Activated CD4-positive, alpha-beta T cell treated with anti-CD3 and anti-CD28 coated beads for 48 hours (primary cell): ENCODE measurements around the gene BSND.
"Not testable (repeated sequence)": the region's sequence is repeated elsewhere in the genome, so short reads cannot be mapped to it uniquely, and the experiment has no call there.

ENCODE experiments used
- DNase-seq: peaks from one replicate; pipeline ENCODE4 v3.0.0-alpha.2; 2020

Gene BSND

GRCh38 chr1:54995013-54995760 is 3.5 kb upstream of the BSND start:
- DNase-seq, result no peak

DNA sequence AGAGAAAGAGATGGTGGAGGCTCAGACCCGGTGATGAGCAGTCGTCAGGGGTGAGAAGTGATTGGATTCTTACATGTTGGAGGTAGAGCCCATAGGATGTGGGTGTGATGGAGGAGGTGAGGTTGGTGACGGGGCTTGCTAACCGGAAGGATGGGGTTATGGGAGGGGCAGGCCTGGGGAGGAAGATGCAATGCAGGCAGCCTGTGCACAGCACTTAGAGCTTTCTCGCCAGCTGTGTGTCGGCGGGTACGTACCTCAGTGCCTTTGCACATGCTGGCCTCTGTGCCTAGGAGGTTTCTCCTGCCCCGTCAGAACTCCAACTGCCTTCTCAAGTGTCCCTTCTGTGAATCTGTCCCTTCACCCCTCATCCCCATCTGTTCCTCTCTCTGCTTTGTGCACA is 2.9 kb upstream of the BSND start:
- DNase-seq, result peak; percentile 35

DNA sequence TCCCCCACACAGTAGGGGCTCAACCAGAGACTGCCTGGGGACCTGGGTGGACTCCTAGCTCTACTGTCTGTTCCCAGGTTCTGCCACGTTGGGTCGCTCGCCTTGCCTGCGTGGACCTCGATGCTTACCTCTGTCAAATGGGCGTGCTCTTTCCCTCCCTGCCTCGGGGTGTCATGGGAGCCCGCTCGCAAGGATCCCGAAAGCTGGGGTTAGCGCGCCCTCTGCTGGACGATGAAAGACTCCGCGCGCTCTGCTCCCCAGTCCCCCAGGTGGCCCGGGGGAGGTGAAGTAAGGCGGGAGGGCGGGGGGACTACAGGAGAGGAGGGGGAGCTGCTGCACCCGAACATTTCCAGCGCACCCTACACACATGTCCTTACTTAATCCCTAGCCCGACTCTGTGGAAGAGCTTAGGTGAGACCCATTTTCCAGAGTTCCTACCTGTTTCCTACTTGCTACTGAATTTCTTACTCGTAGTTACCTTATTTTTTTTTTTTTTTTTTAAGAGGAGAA is 2.3 kb upstream of the BSND start:
- DNase-seq, result peak; percentile 91

DNA sequence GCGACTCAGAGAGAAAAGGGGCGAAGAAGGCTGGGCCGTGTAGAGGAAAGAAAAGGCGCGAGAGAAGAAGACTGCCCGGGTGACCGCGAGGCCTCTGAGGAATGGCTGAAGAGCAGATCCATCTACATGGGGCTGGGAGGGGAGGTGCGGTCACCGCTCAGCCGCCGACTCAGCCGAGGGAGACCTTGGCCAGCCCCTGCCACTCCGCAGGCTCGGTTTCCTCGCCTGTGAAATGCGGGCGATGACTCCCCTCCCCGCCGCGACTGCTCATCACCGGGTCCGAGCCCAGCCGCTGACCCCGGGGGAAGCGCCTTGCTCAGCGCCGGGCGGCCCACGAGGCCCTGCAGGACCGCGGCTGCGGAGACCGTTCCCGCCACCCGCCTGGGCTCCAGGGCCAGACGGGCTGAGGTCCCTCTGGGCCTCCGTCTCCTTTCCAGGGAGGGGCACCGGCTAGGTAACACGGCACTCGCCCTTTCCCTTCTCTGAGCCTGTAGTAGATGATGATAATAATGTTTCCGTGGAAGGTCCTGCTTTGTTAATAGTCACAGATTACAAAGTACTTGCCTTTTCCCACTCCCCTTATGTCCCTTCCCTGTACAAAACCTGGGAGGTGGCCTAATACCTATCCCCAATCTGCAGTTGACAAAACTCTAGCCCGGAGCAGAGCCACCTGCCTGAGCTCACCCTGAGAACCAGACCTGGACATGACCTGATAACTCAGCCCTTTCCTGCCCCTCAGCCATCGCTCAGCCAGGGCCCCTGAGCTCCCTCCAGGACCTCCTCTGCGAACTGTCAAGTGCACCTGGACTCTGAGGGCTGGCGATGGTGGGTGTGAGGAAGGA is 1.6 kb upstream of the BSND start:
- DNase-seq, result no peak

- DNase-seq, result no peak
These were observed 1.1 kb upstream of the BSND start for GRCh38 chr1:54997711-54997986.

GRCh38 chr1:54998100-54998499 is 633 bp upstream of the BSND start:
- DNase-seq, result no peak

- no peak for DNase-seq
These were observed 1.7 kb downstream of the BSND start for GRCh38 chr1:55000110-55001085.

DNA sequence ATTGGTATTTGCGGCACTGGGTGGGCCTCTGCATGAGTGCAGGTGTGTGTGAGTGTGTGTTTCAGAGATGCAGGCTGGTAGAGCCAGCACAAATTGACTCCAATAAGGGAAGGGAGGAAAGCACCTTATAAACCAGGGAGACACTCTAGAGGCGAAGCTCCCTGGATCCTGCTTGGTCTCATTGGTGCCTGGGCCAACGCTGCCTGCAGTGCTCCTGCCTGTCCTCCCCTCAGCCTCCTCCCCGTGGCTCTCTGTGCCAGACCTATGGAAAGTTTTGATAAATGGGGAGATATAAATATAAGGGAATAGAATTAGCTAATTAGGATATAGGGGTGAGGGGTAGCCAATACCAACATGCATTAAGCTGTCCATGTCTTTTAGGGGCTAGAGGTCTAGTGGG is 2.6 kb downstream of the BSND start:
- no peak for DNase-seq

DNA sequence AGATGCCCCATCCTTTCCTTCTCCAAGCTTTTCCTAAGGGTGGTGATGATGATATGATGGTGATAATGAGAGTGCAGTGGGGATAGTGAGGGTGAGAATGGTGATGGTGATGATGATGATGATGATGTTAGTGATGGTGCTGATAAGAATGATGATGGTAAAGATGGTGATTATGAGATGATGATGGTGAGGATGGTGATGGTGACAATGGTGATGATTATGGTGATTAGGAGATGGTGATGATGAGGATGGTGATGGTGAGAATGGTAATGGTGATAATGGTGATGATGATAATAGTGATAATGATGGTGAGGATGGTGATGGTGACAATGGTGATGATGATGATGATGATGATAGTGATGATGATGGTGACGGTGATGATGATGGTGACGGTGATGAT is 4.0 kb downstream of the BSND start:
- no peak for DNase-seq

DNA sequence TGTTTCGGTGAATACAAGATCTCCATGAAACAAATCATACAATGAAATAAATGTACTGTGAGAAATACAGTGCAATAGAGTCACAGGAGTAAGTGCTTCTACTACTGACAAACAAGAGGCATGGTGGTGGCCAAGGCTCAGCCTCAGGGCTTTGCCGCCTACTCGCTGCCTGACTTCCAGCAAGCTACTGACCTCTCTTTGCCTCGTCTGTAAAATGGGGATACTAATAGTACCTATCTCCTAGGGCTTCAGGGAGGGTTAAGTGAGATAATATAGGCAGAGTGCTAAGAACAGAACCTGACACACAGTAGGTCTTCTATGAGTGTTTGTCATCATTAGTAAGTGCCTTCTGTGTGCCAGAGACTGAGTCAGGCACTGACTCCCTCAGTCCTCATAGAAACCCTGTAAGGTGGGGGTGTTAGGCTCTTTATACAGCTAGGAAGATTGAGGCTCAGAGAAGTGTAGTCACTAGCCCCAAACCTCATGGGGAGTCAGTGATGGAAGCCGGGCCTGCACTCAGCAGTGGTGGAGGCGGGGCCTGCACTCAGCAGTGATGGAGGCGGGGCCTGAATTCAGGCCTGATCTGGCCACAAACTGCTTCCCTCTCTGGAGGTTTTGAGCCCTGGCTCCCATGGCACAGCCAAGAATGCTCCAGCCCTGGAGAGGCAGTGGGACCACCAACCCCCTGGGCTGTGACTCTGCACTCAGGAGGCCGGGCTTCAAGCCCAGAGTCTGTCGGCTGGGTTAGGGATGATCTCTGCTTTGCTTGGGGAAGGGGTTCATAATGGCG is 6.8 kb downstream of the BSND start:
- peak; percentile 21 for DNase-seq

DNA sequence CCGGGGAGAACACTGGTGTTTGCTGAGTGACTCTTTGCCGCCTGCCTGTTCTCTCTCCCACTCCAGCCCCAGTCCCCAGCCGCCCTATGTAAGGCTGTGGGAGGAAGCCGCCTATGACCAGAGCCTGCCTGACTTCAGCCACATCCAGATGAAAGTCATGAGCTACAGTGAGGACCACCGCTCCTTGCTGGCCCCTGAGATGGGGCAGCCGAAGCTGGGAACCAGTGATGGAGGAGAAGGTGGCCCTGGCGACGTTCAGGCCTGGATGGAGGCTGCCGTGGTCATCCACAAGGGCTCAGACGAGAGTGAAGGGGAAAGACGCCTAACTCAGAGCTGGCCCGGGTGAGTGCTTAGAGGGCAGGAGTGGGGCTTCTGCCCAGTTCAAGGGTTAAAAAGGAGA is 8.2 kb downstream of the BSND start:
- DNase-seq, result no peak

- DNase-seq, result no peak
These were observed 8.9 kb downstream of the BSND start for GRCh38 chr1:55007625-55008024.

GRCh38 chr1:55010194-55010886 is 11.6 kb downstream of the BSND start:
- DNase-seq, result no peak

DNA sequence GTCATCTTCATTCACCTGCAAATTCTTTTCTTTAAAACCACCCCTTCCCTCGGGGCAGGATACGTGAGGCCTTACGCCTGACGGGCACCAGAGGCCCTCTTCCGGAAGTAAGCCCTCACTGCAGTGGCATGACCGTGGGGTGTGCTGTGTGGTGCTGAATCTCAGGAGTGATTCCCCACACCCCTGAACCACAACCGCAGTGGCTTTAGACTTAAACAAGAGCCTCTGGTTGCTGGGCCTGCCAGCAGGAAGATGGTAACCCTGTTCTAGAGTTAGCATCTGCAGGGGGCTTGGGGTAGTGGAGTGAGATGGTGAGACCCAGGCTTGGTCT is 12.1 kb downstream of the BSND start:
- no peak for DNase-seq

DNA sequence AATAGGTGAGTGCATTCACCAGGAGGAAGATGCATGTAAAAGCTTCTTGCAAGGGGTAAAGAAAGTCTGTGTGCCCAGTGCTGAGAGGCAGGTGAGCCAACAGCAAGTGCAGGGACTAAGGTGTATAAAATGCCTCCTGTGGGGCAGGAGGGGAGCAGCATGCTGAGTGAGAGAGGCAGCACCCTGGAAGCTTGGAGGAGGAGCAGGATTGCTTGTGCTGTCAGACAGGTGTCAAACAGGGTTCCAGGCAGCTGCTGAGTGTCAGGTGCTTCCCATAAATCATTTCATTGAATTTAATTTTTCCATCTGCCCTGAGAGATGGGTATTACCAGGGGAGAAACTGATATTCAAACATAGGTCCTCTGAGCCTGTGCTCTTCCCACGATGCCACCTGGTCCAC is 13.9 kb downstream of the BSND start:
- DNase-seq, result no peak

- no peak for DNase-seq
These were observed 16.4 kb downstream of the BSND start for GRCh38 chr1:55015123-55015522.

GRCh38 chr1:55015731-55016620 is 17.2 kb downstream of the BSND start:
- no peak for DNase-seq

DNA sequence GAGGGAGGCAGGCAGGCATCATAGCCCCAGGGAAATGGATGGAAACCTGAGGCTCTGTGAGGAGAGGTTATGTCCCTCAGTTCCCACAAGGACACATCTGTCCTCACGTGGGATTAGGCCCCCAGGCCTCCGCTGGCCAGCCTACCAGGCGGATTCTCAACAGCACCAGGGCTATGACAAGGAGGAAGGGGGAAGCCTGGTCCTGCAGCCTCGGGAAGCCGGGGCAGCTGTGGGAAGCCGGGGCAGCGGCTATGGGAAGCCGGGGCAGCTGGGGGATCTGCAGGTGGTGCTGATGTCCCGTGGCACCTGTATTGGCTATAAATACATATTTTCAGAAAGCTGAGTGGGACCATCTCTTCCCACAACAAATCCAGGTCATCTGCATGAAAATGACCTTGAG is 19.7 kb downstream of the BSND start:
- DNase-seq, result no peak

DNA sequence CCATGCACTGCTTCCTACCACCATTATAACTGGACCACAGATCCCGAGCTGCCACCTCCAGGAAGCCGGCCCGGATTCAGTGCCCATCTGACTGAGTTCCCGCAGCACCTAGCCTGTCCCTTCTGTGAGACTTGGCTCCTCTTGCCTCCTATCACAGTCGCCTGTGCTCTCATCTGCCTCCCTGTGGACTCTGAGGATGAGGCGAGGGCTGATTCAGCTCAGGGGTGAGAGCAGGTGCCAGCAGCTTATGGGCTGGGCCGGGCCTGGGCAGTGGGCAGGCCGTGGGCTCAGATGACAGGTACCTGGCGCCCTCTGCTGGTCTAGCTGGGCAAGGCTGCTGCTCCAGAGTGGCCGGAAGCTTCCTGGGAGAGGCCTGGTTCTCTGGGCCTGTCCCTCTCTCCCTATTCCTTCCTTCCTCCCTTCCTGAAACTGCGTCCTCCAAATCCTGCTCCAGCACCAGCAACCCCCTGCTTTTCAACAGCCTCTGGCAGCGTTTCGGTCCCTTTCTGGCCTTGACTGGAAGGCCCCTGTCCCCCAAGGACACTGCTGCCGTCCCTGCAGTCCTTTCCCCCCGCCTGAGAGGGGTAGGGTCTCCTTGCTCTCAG is 23.3 kb downstream of the BSND start:
- peak; percentile 85 for DNase-seq

- DNase-seq, result not testable (repeated sequence)
These were observed 25.4 kb downstream of the BSND start for GRCh38 chr1:55024163-55024562.
